ENCODE data around the gene CPVL.

CPVL gene

GRCh38 chr7:29007127-29007526 is 139.2 kb downstream of the CPVL start:
- no peak for DNase-seq (ENCODE audit: low read depth in 1 of 2, low spot score in 1 of 2)

GRCh38 chr7:29005829-29006228 is 140.5 kb downstream of the CPVL start:
- DNase-seq (ENCODE audit: low read depth in 1 of 2, low spot score in 1 of 2) = no peak

- DNase-seq (ENCODE audit: low read depth in 1 of 2, low spot score in 1 of 2) = no peak
Observed at GRCh38 chr7:29005406-29005805, 140.9 kb downstream of the CPVL start.

GRCh38 chr7:29003703-29004102 is 142.6 kb downstream of the CPVL start:
- no peak for DNase-seq (ENCODE audit: low read depth in 1 of 2, low spot score in 1 of 2)

GRCh38 chr7:29000717-29001076 is 145.6 kb downstream of the CPVL start:
- DNase-seq (ENCODE audit: low read depth in 1 of 2, low spot score in 1 of 2) = no peak

- DNase-seq (ENCODE audit: low read depth in 1 of 2, low spot score in 1 of 2) = no peak
Observed at GRCh38 chr7:28999895-29000716, 146.2 kb downstream of the CPVL start.

GRCh38 chr7:28999427-28999826 is 146.9 kb downstream of the CPVL start:
- no peak for DNase-seq (ENCODE audit: low read depth in 1 of 2, low spot score in 1 of 2)

GRCh38 chr7:28998105-28998504 is 148.2 kb downstream of the CPVL start:
- DNase-seq (ENCODE audit: low read depth in 1 of 2, low spot score in 1 of 2) = no peak

GRCh38 chr7:28996836-28997235 is 149.5 kb downstream of the CPVL start:
- no peak for DNase-seq (ENCODE audit: low read depth in 1 of 2, low spot score in 1 of 2)

- DNase-seq (ENCODE audit: low read depth in 1 of 2, low spot score in 1 of 2) = no peak
Observed at GRCh38 chr7:28993371-28993770, 153.0 kb downstream of the CPVL start.

GRCh38 chr7:28992798-28993197 is 153.5 kb downstream of the CPVL start:
- no peak for DNase-seq (ENCODE audit: low read depth in 1 of 2, low spot score in 1 of 2)

- DNase-seq (ENCODE audit: low read depth in 1 of 2, low spot score in 1 of 2) = no peak
Observed at GRCh38 chr7:28990200-28990960, 156.0 kb downstream of the CPVL start.

GRCh38 chr7:28989211-28989980 is 156.9 kb downstream of the CPVL start:
- no peak for DNase-seq (ENCODE audit: low read depth in 1 of 2, low spot score in 1 of 2)

GRCh38 chr7:28988810-28989209 is 157.5 kb downstream of the CPVL start:
- DNase-seq (ENCODE audit: low read depth in 1 of 2, low spot score in 1 of 2) = no peak

- no peak for DNase-seq (ENCODE audit: low read depth in 1 of 2, low spot score in 1 of 2)
Observed at GRCh38 chr7:28988091-28988490, 158.2 kb downstream of the CPVL start.

- no peak for DNase-seq (ENCODE audit: low read depth in 1 of 2, low spot score in 1 of 2)
Observed at GRCh38 chr7:28986765-28987110, 159.6 kb downstream of the CPVL start.

GRCh38 chr7:28986028-28986764 is 160.1 kb downstream of the CPVL start:
- no peak for DNase-seq (ENCODE audit: low read depth in 1 of 2, low spot score in 1 of 2)

- no peak for DNase-seq (ENCODE audit: low read depth in 1 of 2, low spot score in 1 of 2)
Observed at GRCh38 chr7:28984631-28985030, 161.7 kb downstream of the CPVL start.

GRCh38 chr7:28984217-28984616 is 162.1 kb downstream of the CPVL start:
- no peak for DNase-seq (ENCODE audit: low read depth in 1 of 2, low spot score in 1 of 2)

GRCh38 chr7:28983396-28984190 is 162.7 kb downstream of the CPVL start:
- no peak for DNase-seq (ENCODE audit: low read depth in 1 of 2, low spot score in 1 of 2)

- no peak for DNase-seq (ENCODE audit: low read depth in 1 of 2, low spot score in 1 of 2)
Observed at GRCh38 chr7:28981161-28981465, 165.2 kb downstream of the CPVL start.

Measured in activated T-helper 1 cell treated with anti-CD3 and anti-CD28 coated beads, Interleukin-2, amount 50 U/mL, for 16 hours (primary cell).